Naive thymus-derived CD4-positive, alpha-beta T cell (primary cell): Measurements from ENCODE around the gene PSD4. TPM values are rescaled to one million over a fixed set of nuclear protein-coding genes. Genes with fewer than 3 reads are reported as not detected.
A peak's percentile ranks its signal among the peaks of the same experiment; 100 is the strongest.

Experiments
- ATAC-seq: fragments of 150-1000 bp; cut with Tn5 transposase; 2 replicates; pipeline ENCODE4 v1.10.0; 2021; ENCODE audit warnings: mild to moderate bottlenecking, moderate library complexity
- CTCF ChIA-PET: fragments of 350-600 bp; sonication (Branson Sonifier 250); formaldehyde crosslinking; loops from one replicate; lab custom pipeline; 2021; ENCODE audit warnings: antibody characterized with exemption; lab: Charles Lee
- POLR2A ChIA-PET: fragments of 350-600 bp; sonication (Branson Sonifier 250); formaldehyde crosslinking; loops from one replicate; lab custom pipeline; 2021; ENCODE audit warnings: antibody characterized with exemption, inconsistent platforms; lab: Charles Lee
- DNase-seq, 9 donors: peaks; one replicate each; pipeline versions ENCODE4 v3.0.0 to v3.0.0-alpha.2; 2020 to 2022; ENCODE audit warnings: mixed read lengths in 1 of 9
- H3K27ac ChIP-seq: one replicate; pipeline ENCODE4 v1.7.0; 2013; ENCODE audit warnings: mild to moderate bottlenecking, low read depth, low read length, moderate library complexity
- H3K27me3 ChIP-seq, 2 donors: one replicate each; pipeline ENCODE4 v1.7.0; 2013; ENCODE audit warnings: low read length in 2 of 2, mild to moderate bottlenecking in 2 of 2, moderate library complexity in 2 of 2; ENCODE audit not compliant: control insufficient read depth in 2 of 2, insufficient read depth in 2 of 2
- H3K36me3 ChIP-seq, 3 experiments: 1 replicate in 2 of 3; 2 replicates in 1 of 3; pipeline ENCODE4 v1.7.0; 2013; ENCODE audit warnings: low read length in 3 of 3, mild to moderate bottlenecking in 3 of 3, moderate library complexity in 1 of 3; ENCODE audit not compliant: insufficient read depth in 3 of 3, control insufficient read depth in 2 of 3
- H3K4me1 ChIP-seq, 2 donors: one replicate each; pipeline ENCODE4 v1.7.0; 2013; ENCODE audit warnings: low read length in 2 of 2, mild to moderate bottlenecking in 2 of 2, moderate library complexity in 1 of 2; ENCODE audit not compliant: control insufficient read depth in 2 of 2, insufficient read depth in 2 of 2
- H3K4me3 ChIP-seq: 2 replicates; pipeline ENCODE4 v1.7.0; 2013; ENCODE audit warnings: mild to moderate bottlenecking, low read length
- H3K9me3 ChIP-seq, 3 experiments: 1 replicate in 2 of 3; 2 replicates in 1 of 3; pipeline ENCODE4 v1.7.0; 2013; ENCODE audit warnings: low read length in 3 of 3; ENCODE audit not compliant: control insufficient read depth in 2 of 3
- H3K27ac Mint-ChIP-seq, 9 donors: one replicate each; pipeline ENCODE4 v1.8.0; 2020 to 2022; ENCODE audit warnings: mixed read lengths in 9 of 9, mild to moderate bottlenecking in 8 of 9, moderate library complexity in 5 of 9, inconsistent platforms in 2 of 9
- H3K27me3 Mint-ChIP-seq, 5 donors: one replicate each; pipeline ENCODE4 v1.8.0; 2021 to 2022; ENCODE audit warnings: mixed read lengths in 5 of 5, mild to moderate bottlenecking in 1 of 5
- H3K36me3 Mint-ChIP-seq, 5 donors: one replicate each; pipeline ENCODE4 v1.8.0; 2020 to 2022; ENCODE audit warnings: mixed read lengths in 5 of 5, mild to moderate bottlenecking in 3 of 5, inconsistent platforms in 1 of 5
- H3K4me1 Mint-ChIP-seq, 7 donors: one replicate each; pipeline ENCODE4 v1.8.0; 2020 to 2022; ENCODE audit warnings: mixed read lengths in 7 of 7, mild to moderate bottlenecking in 3 of 7, inconsistent platforms in 1 of 7
- H3K4me3 Mint-ChIP-seq, 10 donors: one replicate each; pipeline ENCODE4 v1.8.0; 2020 to 2022; ENCODE audit warnings: mild to moderate bottlenecking in 10 of 10, mixed read lengths in 10 of 10, moderate library complexity in 6 of 10, inconsistent platforms in 2 of 10
- H3K9me3 Mint-ChIP-seq, 11 donors: one replicate each; pipeline ENCODE4 v1.8.0; 2020 to 2022; ENCODE audit warnings: mixed read lengths in 11 of 11, mild to moderate bottlenecking in 4 of 11, inconsistent platforms in 1 of 11, moderate library complexity in 1 of 11
- intact Hi-C, 2 donors: fragments of 100-400 bp; cut with micrococcal nuclease; formaldehyde crosslinking; loops; one replicate each; pipeline ENCODE4 v1.15.1; 2023
- polyA plus RNA-seq, 2 donors: library from polyadenylated mRNA; unstranded; fragments of 300-500 nt; fragmentation: Illumina TruSeq; gene quantifications; one replicate each; pipeline ENCODE4 v1.2.3, GENCODE V29; 2021
- total RNA-seq, 6 experiments: library from RNA in 5 of 6; stranded (reverse) in 5 of 6; gene quantifications; 1 replicate in 5 of 6; 2 replicates in 1 of 6; pipeline ENCODE4 v1.2.3 and lab custom pipeline; 2021 to 2026

The PSD4 gene
- total and polyA plus RNA-seq, 7 experiments from 2014 or later: 28.0 to 399 (median 112) TPM

DNA sequence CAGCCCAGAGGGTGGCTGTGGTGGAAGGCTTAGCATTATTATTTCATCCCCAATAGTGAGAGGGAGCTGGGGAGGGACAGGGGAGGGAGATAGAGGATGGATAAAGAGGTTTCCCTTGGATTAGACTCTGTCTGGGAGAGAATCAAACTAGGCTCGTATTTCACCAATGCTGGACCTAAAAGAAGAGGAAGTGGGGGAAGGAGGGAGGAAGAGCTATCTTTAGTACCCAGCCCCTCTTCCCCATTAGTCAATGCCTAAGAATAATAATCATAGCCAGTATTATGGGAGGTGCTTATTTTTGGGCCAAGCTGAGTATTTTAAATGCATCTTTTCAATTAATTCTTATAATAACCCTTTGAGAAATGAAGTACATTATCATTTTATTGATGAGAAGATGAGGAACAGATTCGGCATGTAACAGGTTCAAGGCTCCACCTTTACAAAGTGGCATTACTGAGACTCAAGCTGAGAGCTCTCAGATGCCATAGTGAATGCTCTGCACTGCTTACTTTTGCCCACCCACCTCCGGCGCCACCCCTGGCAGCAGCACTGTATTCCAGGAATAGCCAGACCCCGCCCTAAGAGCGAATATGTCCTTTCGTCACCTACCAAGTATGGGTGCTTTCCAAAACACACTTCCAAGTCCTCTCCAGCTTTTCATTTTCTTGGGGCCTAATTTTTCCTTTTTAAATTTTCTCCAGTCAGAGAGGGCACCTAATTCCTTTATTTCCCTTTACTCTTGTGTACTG, 83.9 kb downstream of the PSD4 start:
- no peaks in the 10 kb centered on the region for H3K36me3 ChIP-seq
- intact Hi-C loops: no loop called here
- Mint-ChIP-seq H3K4me3 (peak overlapping the region in 6 of 10 donors; percentile 0 to 56 (median 23)), H3K27ac (peak overlapping the region in 6 of 9 donors; percentile 11 to 92 (median 34)), H3K27me3 (peaks cover 0 to 23% (median 0%) of the 10 kb centered on the region in 5 donors), H3K4me1 (peaks cover 42 to 79% (median 70%) of the 10 kb centered on the region in 7 donors), H3K36me3 (peaks cover 0 to 28% (median 0%) of the 10 kb centered on the region in 5 donors), H3K9me3 (peaks cover 0 to 10% (median 0%) of the 10 kb centered on the region in 11 donors)
- no peak overlapping the region for H3K4me3 ChIP-seq
- peaks cover 15 to 45% of the 10 kb centered on the region in 2 donors for H3K4me1 ChIP-seq
- no peaks in the 10 kb centered on the region for H3K27me3 ChIP-seq
- ATAC-seq: peak; percentile 44
- POLR2A ChIA-PET: interaction anchor here (0.7 to 1.8 kb wide), 3 partner anchors 10 to 17 kb away, joined by 3 to 8 read pairs (median 4); no protein-coding TSS in a partner anchor
- CTCF ChIA-PET: interaction anchor here (1.4 to 2.2 kb wide), 4 partner anchors 16 to 121 kb away, joined by 3 to 6 read pairs (median 6); no protein-coding TSS in a partner anchor
- no peak overlapping the region for H3K27ac ChIP-seq
- DNase-seq: no peak
- H3K9me3 ChIP-seq: no peaks in the 10 kb centered on the region

DNA sequence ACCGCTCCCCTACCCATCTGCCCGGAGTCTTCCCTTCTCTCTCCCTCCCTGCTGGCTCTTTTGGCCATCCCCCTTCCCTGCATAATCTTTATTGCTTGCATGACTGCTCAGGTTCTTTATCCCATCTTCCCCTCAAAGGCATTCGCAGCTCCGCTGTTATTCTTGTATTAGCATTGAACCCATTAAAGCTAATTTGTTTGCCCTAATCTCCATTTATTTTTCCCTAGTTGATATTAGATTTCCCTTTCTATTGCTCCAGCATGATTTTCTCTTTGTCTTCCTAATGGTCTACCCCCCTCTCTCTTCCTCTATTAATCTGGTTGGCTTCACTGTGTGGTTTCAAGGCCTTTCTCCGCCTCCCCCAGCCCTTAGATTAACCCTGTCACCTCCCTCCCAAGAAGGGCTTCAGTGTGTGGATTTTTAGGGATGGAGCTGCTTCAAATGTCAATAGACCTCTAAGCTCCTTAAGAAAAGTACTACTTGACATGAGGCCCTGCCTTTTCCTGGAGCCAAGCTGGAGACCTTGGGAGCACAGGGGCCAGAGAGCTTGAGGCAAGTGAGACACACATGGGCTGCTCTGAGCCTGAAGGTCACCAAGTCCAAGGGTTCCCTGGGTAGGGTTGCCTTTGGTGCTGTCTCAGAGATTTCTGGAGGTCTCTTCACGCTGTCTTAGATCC, 84.8 kb downstream of the PSD4 start:
- peaks cover 0 to 3% (median 0%) of the 10 kb centered on the region in 11 donors for H3K9me3 Mint-ChIP-seq
- ATAC-seq: no peak
- Histone ChIP-seq H3K4me3 (no peak overlapping the region), H3K9me3 (no peaks in the 10 kb centered on the region), H3K4me1 (peaks cover 7 to 36% of the 10 kb centered on the region in 2 donors), H3K27me3 (no peaks in the 10 kb centered on the region), H3K36me3 (no peaks in the 10 kb centered on the region), H3K27ac (no peak overlapping the region)
- H3K36me3 Mint-ChIP-seq: peaks cover 0 to 22% (median 0%) of the 10 kb centered on the region in 5 donors
- no peak for DNase-seq
- H3K27me3 Mint-ChIP-seq: peaks cover 0 to 30% (median 0%) of the 10 kb centered on the region in 5 donors
- peak overlapping the region in 5 of 9 donors; percentile 44 to 78 (median 59) for H3K27ac Mint-ChIP-seq
- peaks cover 32 to 70% (median 61%) of the 10 kb centered on the region in 7 donors for H3K4me1 Mint-ChIP-seq
- H3K4me3 Mint-ChIP-seq: peak overlapping the region in 3 of 10 donors; percentile 4 to 43 (median 6)
- intact Hi-C loops: no loop called here
- POLR2A ChIA-PET: interaction anchor here (0.7 kb wide), 1 partner anchor 9 kb away, joined by 3 read pairs; no protein-coding TSS in a partner anchor
- CTCF ChIA-PET: interaction anchor here (1.4 to 2.2 kb wide), 3 partner anchors 55 to 122 kb away, joined by 3 to 6 read pairs (median 6); no protein-coding TSS in a partner anchor

Other genes starting within 250 kb of the PSD4 start
- gene IL36G, start 196.0 kb upstream of the PSD4 start, total RNA-seq: not detected
- gene IL36G, start 196.0 kb upstream of the PSD4 start, polyA plus RNA-seq: not detected
- gene IL36A, start 168.5 kb upstream of the PSD4 start, total RNA-seq: 1 to 10 TPM in 3 of 5 experiments, under 1 TPM in 2; 0.44 to 1.8 (median 1.5) TPM
- 1 to 10 TPM in 1 of 2 donors, not detected in 1; 1.5 TPM for gene IL36A, start 168.5 kb upstream of the PSD4 start, polyA plus RNA-seq
- not detected for gene IL36B, start 121.1 kb upstream of the PSD4 start, total RNA-seq
- not detected for gene IL36B, start 121.1 kb upstream of the PSD4 start, polyA plus RNA-seq
- under 1 TPM in 1 of 5 experiments, not detected in 4; 0.07 TPM for gene IL36RN, start 114.8 kb upstream of the PSD4 start, total RNA-seq
- gene IL36RN, start 114.8 kb upstream of the PSD4 start, polyA plus RNA-seq: not detected
- not detected for gene IL1F10, start 106.0 kb upstream of the PSD4 start, total RNA-seq
- not detected for gene IL1F10, start 106.0 kb upstream of the PSD4 start, polyA plus RNA-seq
- gene IL1RN, start 46.4 kb upstream of the PSD4 start, total RNA-seq: 10 to 100 TPM in 1 of 5 experiments, 1 to 10 TPM in 4; 1.7 to 14.3 (median 2.3) TPM
- not detected for gene IL1RN, start 46.4 kb upstream of the PSD4 start, polyA plus RNA-seq
- gene PAX8, start 105.0 kb downstream of the PSD4 start, total RNA-seq: 1 to 10 TPM in 3 of 5 experiments, under 1 TPM in 2; 0.37 to 1.5 (median 1.2) TPM
- gene PAX8, start 105.0 kb downstream of the PSD4 start, polyA plus RNA-seq: 1 to 10 TPM in 1 of 2 donors, under 1 TPM in 1; 0.09 to 1.4 TPM